Gastroesophageal sphincter (tissue), 3 donors: ENCODE results near the gene ZNF554.

Experiments
- POLR2A ChIP-seq, 2 donors: fragments of 450-650 bp; IDR thresholded peaks; one replicate each; pipeline ENCODE4 v1.6.1; 2017; ENCODE audit warnings: antibody characterized with exemption in 2 of 2, mild to moderate bottlenecking in 2 of 2, moderate library complexity in 1 of 2
- POLR2AphosphoS5 ChIP-seq: sonication (generic); formaldehyde crosslinking; IDR thresholded peaks from one replicate; pipeline ENCODE4 v1.6.1; 2017; ENCODE audit warnings: antibody characterized with exemption
- TF ChIP-seq, protein P1 (sequence below), 4 experiments: fragments of 200-600 bp in 2 of 4; fragments of 450-650 bp in 2 of 4; sonication (generic) in 1 of 4; IDR thresholded peaks; one replicate each; pipeline ENCODE4 v1.5.1; 2017 to 2019; ENCODE audit warnings: antibody characterized with exemption in 4 of 4, mild to moderate bottlenecking in 2 of 4, moderate library complexity in 2 of 4

- TF ChIP-seq POLR2AphosphoS5 (no peak), POLR2A (IDR thresholded peaks at IDR 0.05) (peak; percentile 71 to 73)
- TF ChIP-seq, protein P1, sequence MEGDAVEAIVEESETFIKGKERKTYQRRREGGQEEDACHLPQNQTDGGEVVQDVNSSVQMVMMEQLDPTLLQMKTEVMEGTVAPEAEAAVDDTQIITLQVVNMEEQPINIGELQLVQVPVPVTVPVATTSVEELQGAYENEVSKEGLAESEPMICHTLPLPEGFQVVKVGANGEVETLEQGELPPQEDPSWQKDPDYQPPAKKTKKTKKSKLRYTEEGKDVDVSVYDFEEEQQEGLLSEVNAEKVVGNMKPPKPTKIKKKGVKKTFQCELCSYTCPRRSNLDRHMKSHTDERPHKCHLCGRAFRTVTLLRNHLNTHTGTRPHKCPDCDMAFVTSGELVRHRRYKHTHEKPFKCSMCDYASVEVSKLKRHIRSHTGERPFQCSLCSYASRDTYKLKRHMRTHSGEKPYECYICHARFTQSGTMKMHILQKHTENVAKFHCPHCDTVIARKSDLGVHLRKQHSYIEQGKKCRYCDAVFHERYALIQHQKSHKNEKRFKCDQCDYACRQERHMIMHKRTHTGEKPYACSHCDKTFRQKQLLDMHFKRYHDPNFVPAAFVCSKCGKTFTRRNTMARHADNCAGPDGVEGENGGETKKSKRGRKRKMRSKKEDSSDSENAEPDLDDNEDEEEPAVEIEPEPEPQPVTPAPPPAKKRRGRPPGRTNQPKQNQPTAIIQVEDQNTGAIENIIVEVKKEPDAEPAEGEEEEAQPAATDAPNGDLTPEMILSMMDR (IDR thresholded peaks at IDR 0.05): no peak
Observed at GRCh38 chr19:2785244-2785997, 34.2 kb upstream of the ZNF554 start, which contains the start of gene THOP1.
